ENCODE data around the gene SLC25A47. TPM values are rescaled to one million over a fixed set of nuclear protein-coding genes. Genes with fewer than 3 reads are reported as not detected.
"Not testable (repeated sequence)": the region's sequence is repeated elsewhere in the genome, so short reads cannot be mapped to it uniquely, and the experiment has no call there.

SLC25A47 gene, protein sequence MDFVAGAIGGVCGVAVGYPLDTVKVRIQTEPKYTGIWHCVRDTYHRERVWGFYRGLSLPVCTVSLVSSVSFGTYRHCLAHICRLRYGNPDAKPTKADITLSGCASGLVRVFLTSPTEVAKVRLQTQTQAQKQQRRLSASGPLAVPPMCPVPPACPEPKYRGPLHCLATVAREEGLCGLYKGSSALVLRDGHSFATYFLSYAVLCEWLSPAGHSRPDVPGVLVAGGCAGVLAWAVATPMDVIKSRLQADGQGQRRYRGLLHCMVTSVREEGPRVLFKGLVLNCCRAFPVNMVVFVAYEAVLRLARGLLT
- total RNA-seq: not detected in 2 replicates

DNA sequence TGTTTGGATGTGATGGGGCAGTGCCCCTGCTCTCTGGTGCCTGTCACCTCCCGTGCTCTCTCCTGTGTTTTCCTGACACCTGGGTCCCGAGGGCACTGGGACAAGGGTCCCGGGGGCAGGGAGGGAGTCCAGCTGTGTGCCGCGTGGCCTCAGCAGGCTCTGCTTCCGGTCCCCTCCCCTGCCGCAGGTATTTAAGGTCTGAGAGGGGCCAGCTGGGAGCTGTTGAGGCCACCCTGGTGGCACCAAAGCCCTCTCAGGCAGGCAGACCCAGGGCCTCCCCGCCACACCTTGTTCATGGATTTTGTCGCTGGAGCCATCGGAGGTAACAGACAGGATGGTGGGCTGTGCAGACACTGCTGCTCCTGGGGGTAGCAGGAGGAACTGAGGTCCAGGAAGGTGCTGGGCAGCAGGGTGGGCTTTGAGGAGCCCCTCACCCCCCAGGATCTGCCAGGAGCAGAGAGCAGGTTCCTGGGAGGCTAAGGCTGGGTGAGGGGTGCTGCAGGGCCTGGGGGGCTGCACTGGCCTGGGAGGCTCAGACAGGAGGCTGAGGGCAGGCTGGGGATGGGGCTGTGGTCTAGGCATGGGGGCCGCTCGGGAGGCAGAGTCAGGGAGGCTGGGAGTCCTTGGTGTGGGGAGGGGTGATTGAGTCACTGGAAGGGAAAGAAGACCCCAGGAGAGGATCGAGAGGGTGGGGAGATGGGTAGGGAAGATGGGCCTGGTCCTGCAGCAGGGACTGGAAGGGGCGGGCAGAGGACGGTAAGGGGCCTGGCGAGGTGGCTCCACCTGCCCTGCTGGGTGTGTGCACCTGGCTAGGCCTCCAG is at the start of gene SLC25A47:
Gene SLC25A47, plus strand, starts transcription at position 219 of the 821 bp plus-strand sequence. Its CDS starts 76 bp downstream, at position 295.
- Mint-ChIP-seq H3K9me3 (no peaks in the 10 kb centered on the region), H3K27me3 (no peaks in the 10 kb centered on the region), H3K27ac (peak within 1 kb of the TSS; percentile 34), H3K36me3 (ENCODE audit: low read depth) (no peaks in the 10 kb centered on the region), H3K4me1 (no peaks in the 10 kb centered on the region), H3K4me3 (no peak within 1 kb of the TSS)
- DNase-seq: no peak
- intact Hi-C loops (cut with micrococcal nuclease): no loop called here

DNA sequence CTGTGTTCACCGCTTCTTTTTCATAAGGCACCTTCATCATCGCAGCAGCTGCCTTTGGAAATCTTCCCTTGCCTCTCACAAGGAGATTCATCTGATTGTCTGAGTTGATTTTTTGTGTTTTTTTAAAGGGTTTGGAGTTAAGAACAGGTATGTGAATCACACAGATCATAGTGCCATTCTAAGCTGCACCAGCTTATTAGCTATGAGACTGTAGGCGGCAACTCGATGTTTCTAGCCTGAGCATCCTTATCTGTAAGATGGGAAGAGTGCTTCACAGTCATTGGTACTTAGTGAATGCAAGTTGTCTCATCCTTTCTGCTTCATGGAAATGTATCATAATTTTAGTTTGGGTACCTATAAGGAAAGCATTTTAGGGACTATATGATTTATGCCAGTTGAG is 48.9 kb upstream of the SLC25A47 start:
- intact Hi-C loops (cut with micrococcal nuclease): no loop called here
- H3K9me3 Mint-ChIP-seq: no peaks in the 10 kb centered on the region
- no peak overlapping the region for H3K27ac Mint-ChIP-seq
- no peaks in the 10 kb centered on the region for H3K27me3 Mint-ChIP-seq
- no peak for DNase-seq
- H3K4me1 Mint-ChIP-seq: peaks cover 29% of the 10 kb centered on the region
- H3K4me3 Mint-ChIP-seq: no peak overlapping the region
- peaks cover 23% of the 10 kb centered on the region for H3K36me3 Mint-ChIP-seq (ENCODE audit: low read depth)

DNA sequence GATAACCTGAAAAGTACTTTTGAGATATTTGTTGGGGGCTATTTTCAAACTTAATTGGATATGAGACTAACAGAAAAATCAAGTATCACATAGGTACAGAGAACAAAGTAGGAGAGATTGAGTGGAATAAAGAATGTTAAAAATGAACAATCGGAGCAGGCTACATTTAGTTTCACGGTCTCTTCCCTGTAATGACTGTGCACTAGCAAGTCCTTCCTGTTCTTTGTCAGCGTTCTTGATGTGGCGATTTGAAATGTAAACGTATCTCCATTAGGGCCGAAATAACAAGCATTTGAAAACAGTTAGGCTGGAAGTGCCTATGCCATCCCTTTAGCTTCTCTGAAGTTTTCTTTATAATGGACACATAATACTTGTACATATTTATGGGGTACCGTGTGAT is 47.9 kb upstream of the SLC25A47 start:
- Mint-ChIP-seq H3K4me3 (no peak overlapping the region), H3K27me3 (no peaks in the 10 kb centered on the region), H3K4me1 (peaks cover 31% of the 10 kb centered on the region), H3K36me3 (ENCODE audit: low read depth) (peaks cover 23% of the 10 kb centered on the region), H3K27ac (no peak overlapping the region), H3K9me3 (no peaks in the 10 kb centered on the region)
- intact Hi-C loops (cut with micrococcal nuclease): loop anchor here (5.0 kb wide), 1 partner anchor 33 kb away; no protein-coding TSS in a partner anchor
- DNase-seq: no peak

DNA sequence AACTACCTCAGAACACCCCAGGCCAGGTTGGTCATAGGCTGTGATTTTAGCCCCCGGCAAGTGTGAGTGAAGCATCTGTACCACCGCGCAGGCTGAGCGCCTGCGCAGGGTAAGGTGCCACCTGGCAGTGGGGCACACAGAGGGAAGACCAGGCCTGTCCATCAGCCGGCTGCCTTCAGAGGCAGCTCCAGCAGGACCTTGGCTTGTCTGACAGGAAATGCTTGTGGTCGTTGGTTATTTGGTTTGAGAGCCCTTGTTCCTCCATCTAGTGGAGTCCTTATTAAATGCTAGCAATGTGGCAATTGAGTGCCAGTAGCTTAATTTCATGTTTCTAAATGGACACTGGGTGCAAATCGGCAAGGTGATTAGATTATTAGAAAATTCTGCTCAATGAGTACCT is 44.4 kb upstream of the SLC25A47 start:
- intact Hi-C loops (cut with micrococcal nuclease): loop anchor here (5.0 kb wide), 1 partner anchor 36 kb away; no protein-coding TSS in a partner anchor
- peak overlapping the region; percentile 60 for H3K27ac Mint-ChIP-seq
- H3K4me1 Mint-ChIP-seq: peaks cover 31% of the 10 kb centered on the region
- peaks cover 25% of the 10 kb centered on the region for H3K36me3 Mint-ChIP-seq (ENCODE audit: low read depth)
- no peaks in the 10 kb centered on the region for H3K27me3 Mint-ChIP-seq
- no peak overlapping the region for H3K4me3 Mint-ChIP-seq
- H3K9me3 Mint-ChIP-seq: no peaks in the 10 kb centered on the region
- DNase-seq: no peak

DNA sequence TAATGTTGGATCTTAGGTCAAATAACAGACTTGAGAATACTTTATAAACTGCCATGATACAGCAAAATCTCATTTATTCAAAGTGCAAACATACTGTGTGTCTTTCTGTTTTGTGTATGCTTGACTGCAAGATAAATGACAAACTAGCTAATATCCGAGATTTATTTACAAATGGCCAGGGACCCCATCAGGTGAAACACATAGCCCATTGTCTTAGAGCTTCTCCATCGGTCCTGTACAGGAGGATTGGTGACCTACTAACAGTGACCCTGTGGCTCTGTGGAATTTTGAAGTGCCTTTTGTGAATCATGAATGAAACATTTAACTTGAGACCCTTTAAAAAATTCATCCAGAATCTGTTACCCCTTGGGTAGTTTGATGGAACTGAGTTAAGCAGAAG is 44.0 kb upstream of the SLC25A47 start:
- Mint-ChIP-seq H3K27ac (no peak overlapping the region), H3K27me3 (no peaks in the 10 kb centered on the region), H3K4me1 (peaks cover 31% of the 10 kb centered on the region), H3K4me3 (no peak overlapping the region), H3K9me3 (no peaks in the 10 kb centered on the region), H3K36me3 (ENCODE audit: low read depth) (peaks cover 25% of the 10 kb centered on the region)
- DNase-seq: no peak
- intact Hi-C loops (cut with micrococcal nuclease): loop anchor here (5.0 kb wide), 1 partner anchor 37 kb away; no protein-coding TSS in a partner anchor

DNA sequence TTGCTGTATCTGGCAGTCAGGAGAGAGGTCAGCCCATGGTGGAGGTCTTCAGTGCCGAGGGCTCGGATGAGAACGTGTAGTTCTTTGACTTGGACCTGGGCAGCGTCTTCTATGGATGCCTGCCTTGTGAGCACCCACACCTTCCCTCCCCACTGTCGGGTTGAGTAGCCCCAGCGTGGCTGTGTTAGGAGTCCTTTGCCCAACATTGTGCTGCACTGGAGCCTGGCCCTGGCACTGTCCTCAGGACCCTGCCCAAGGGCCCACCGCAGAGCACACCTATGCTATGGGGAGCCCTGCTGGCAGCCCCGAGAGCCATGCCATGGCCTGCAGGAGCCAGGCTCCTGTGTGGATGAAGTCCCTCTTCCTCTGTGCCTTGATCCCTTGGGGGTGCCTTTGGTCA is 43.6 kb upstream of the SLC25A47 start:
- peaks cover 25% of the 10 kb centered on the region for H3K36me3 Mint-ChIP-seq (ENCODE audit: low read depth)
- peak overlapping the region; percentile 42 for H3K27ac Mint-ChIP-seq
- H3K27me3 Mint-ChIP-seq: no peaks in the 10 kb centered on the region
- no peak overlapping the region for H3K4me3 Mint-ChIP-seq
- peaks cover 29% of the 10 kb centered on the region for H3K4me1 Mint-ChIP-seq
- no peak for DNase-seq
- no peaks in the 10 kb centered on the region for H3K9me3 Mint-ChIP-seq
- intact Hi-C loops (cut with micrococcal nuclease): loop anchor here (5.0 kb wide), 1 partner anchor 37 kb away; no protein-coding TSS in a partner anchor

DNA sequence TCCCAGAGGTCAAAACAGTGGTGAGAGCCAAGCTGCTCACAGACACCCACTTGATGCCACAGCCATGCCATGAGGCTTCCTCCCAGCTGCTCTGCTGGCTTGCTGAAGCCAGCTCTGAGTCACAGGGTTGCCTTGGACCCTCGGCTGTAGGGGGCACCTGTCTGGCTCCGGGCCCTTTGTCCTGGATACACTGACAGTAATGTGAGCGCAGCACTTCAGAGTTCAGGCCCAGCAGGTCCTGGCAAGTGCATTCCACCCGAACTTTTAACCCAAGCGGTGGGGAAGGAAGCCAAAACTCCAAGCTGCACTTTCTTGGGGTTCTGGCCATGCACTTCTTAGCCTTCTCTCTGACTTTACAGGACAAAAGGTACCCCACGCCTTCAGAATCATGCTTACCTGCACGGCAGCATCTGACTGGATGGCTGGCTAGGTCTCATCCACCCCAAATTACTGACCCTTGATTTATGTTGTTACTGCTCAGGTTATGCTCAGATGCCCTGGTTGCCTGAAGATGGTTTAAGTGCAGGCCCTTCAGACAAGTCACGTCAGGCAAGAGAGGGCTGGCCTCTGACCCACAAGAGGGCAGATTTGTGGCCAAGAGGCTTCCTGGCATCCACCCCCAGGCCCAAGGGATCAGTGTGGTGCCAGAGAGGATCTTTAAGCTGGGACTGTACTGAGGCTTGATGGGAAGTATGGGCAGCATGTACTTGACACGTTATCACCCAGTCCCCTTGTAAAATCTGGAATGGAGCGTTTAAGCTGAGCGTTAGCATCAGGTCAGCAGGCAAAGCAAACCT is 41.7 kb upstream of the SLC25A47 start:
- Mint-ChIP-seq H3K27me3 (no peaks in the 10 kb centered on the region), H3K9me3 (no peaks in the 10 kb centered on the region), H3K27ac (no peak overlapping the region), H3K36me3 (ENCODE audit: low read depth) (peaks cover 14% of the 10 kb centered on the region), H3K4me3 (no peak overlapping the region), H3K4me1 (peaks cover 24% of the 10 kb centered on the region)
- DNase-seq: no peak
- intact Hi-C loops (cut with micrococcal nuclease): no loop called here

DNA sequence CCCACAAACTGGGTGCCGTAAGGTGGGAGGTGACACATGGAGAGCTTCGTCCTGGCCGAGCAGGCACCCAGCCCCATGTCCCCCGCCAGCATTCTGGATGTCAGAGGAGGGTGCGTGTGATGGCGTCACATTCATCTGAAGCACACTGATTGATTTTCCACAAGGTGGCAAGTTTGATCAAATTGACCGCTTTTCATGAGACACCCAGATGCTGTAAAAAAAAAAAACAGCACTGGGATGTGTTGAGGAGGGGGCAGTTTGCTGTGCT is 41.1 kb upstream of the SLC25A47 start:
- DNase-seq: no peak
- peak overlapping the region; percentile 34 for H3K27ac Mint-ChIP-seq
- H3K36me3 Mint-ChIP-seq (ENCODE audit: low read depth): peaks cover 11% of the 10 kb centered on the region
- intact Hi-C loops (cut with micrococcal nuclease): no loop called here
- H3K27me3 Mint-ChIP-seq: no peaks in the 10 kb centered on the region
- no peaks in the 10 kb centered on the region for H3K9me3 Mint-ChIP-seq
- no peak overlapping the region for H3K4me3 Mint-ChIP-seq
- H3K4me1 Mint-ChIP-seq: peaks cover 24% of the 10 kb centered on the region

DNA sequence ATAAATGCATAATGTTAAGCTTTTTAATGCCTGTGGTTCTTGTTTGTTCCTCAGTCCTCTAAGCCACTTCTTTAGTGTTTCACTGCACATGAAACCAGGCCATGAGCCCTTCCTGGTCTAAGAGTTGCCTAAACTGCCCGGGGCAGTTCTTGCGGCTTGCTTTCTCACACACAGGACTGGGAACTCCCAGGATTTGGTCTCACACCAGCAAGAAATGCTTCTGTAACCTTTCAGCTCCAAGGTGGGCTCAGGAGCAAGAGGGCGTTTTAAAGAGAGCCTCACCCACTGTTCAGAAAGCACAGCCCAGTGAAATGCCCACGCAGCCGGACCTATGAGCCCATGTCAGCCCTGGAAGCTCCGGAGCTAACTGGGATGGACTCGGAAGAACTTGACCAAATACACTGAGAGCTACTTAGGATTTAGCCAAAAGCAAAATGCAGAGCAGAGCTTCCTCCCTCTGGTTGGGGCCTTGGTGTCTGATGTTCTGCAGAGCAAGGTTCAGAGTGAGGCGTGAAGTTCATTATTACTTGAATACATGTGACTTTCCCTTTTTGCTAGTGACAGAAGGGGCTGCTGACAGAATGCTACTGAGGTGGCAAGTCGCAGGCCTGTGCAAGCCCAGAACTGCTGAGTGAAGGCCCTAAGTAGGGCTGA is 40.2 kb upstream of the SLC25A47 start:
- no peak for DNase-seq
- H3K4me1 Mint-ChIP-seq: peaks cover 21% of the 10 kb centered on the region
- H3K4me3 Mint-ChIP-seq: no peak overlapping the region
- intact Hi-C loops (cut with micrococcal nuclease): no loop called here
- no peak overlapping the region for H3K27ac Mint-ChIP-seq
- peaks cover 4% of the 10 kb centered on the region for H3K36me3 Mint-ChIP-seq (ENCODE audit: low read depth)
- no peaks in the 10 kb centered on the region for H3K27me3 Mint-ChIP-seq
- no peaks in the 10 kb centered on the region for H3K9me3 Mint-ChIP-seq

DNA sequence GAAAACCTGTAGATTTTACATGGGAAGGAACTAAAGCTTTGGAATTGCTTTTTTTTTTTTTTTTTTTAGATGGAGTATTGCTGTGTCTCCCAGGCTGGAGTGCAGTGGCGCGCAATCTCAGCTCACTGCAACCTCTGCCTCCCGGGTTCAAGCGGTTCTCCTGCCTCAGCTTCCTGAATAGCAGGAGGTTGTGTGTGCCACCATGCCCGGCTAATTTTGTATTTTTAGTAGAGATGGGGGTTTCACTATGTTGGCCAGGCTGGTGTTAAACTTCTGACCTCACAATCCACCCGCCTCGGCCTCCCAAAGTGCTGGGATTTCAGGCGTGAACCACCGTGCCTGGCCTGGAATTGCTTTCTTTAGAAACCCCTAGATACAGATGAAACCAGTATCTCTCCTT is 39.7 kb upstream of the SLC25A47 start:
- not testable (repeated sequence) for H3K27ac Mint-ChIP-seq

DNA sequence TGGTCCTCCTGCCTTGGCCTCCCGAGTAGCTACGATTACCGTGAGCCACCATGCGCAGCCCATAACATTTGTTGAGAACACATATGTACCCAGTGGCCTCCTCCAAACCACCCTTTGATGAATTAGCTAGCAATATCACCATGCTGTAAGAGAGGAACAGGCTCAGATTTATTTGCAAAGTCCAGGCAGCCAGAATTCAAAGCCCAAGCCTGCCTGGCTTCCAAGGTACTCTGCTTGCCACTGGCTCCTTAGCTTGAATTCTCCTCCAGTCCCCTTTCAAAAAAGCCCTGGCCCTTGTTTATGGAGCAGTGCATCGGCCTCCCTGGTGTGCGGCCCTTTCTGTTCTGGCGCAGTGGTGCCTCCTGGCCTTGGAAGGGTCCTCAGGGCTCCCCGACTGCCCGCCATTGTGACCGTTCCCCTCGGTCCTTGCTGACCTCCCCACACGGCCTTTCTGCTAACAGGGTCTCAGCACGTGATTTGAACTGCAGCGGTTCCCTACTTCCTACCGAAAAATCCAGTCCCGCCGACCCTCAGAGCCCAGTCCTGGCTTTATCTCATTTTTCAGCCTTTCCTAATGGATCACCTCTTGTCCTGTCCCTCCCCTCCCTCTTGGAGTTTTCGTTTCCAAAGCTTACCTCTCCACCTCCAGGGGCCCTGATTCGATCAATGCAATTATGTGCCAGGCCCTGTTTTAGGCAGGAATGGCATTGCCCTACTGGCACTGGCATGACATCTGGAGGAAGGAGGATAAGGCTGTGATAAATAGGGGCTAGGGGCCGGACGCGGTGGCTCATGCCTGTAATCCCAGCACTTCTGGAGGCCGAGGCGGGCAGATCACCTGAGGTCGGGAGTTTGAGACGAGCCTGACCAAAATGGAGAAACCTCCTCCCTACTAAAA is 38.9 kb upstream of the SLC25A47 start:
- Mint-ChIP-seq H3K36me3 (ENCODE audit: low read depth) (peaks cover 2% of the 10 kb centered on the region), H3K4me1 (peaks cover 12% of the 10 kb centered on the region), H3K27me3 (no peaks in the 10 kb centered on the region), H3K9me3 (no peaks in the 10 kb centered on the region), H3K4me3 (peak overlapping the region; percentile 68), H3K27ac (peak overlapping the region; percentile 54)
- DNase-seq: peak; percentile 55
- intact Hi-C loops (cut with micrococcal nuclease): no loop called here

More for the DNA sequence above, 39.7 kb upstream of the SLC25A47 start:
- intact Hi-C loops (cut with micrococcal nuclease); H3K4me3 Mint-ChIP-seq; H3K36me3 Mint-ChIP-seq (ENCODE audit: low read depth); H3K27me3 Mint-ChIP-seq; H3K9me3 Mint-ChIP-seq; DNase-seq: not testable (repeated sequence)
- H3K4me1 Mint-ChIP-seq: peaks cover 19% of the 10 kb centered on the region

DNA sequence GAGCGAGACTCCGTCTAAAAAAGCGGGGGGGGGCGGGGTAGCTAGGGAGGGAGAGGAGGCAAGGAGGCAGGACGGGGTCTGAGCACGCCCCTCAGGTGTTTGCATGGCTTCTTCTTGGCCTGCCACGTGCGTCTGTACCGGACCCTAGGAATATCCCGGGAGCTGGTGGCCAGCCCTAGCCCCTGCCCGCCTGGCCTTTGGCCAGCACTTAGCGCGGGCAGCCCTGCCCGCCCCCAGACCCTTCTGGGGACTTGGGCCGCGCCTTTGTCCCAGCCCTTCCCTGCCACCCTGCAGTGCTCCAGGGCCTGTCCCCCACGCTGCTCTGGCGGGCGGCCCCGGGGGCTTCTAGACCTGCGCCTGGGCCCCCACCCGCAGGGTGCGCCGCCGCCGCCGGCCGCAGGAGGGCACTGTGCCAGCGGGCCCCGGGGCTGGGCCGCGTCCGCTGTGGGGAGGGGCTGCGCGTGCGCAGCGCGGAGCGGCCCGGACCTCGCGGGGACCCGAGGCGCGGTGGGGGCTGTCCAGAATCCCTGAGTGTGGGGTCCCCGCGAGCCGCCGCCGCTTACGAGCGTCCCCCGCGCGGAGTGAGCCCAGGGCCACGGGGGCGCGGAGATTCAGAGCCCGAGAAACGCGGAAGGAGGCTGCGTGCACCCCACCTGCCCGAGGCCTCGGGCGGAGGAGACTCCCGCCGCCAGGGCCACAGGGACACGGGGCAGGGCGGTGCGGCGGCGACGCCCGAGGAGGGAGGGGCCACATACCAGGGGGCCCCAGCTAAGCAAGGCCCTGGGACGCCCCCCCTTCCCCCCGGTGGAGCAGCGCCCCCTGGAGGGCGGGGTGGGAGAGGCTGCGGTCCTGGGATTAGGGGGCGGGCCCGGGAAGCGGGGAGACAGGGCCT is 37.9 kb upstream of the SLC25A47 start:
- intact Hi-C loops (cut with micrococcal nuclease): loop anchor here (1.0 kb wide), 2 partner anchors 20 to 90 kb away; a partner anchor contains a TSS
- Mint-ChIP-seq H3K27ac (no peak overlapping the region), H3K4me1 (peaks cover 10% of the 10 kb centered on the region), H3K9me3 (no peaks in the 10 kb centered on the region), H3K27me3 (no peaks in the 10 kb centered on the region), H3K4me3 (peak overlapping the region; percentile 80), H3K36me3 (ENCODE audit: low read depth) (peaks cover 2% of the 10 kb centered on the region)
- DNase-seq: peak; percentile 95

Data from activated CD4-positive, alpha-beta T cell treated with anti-CD3 and anti-CD28 coated beads, Interleukin-2, amount 10 ng/mL, durations not matched to agents 24 days and 14 days (primary cell).